A549 (cell line): ENCODE measurements around the gene FCN1. TPM values are rescaled to one million over a fixed set of nuclear protein-coding genes. Genes with fewer than 3 reads are reported as not detected.

Experiments used
- ATAC-seq, 2 experiments: fragments of 200-7000 bp in 1 of 2; fragments of >200 bp in 1 of 2; cut with Nextera tagmentation in 1 of 2; cut with Tn5 transposase in 1 of 2; 3 replicates each; pipeline versions ENCODE4 v1.8.0 to v1.9.1; 2018 to 2020; ENCODE audit warnings: mild to moderate bottlenecking in 1 of 2, moderate library complexity in 1 of 2
- CTCF ChIA-PET: fragments of 300-600 bp; sonication (Branson Sonifier 250); formaldehyde crosslinking; extraction: SDS; loops from one replicate; lab custom pipeline; 2021; ENCODE audit warnings: antibody characterized with exemption, inconsistent platforms; lab: Yijun Ruan, JAX
- POLR2A ChIA-PET: fragments of 350-600 bp; formaldehyde crosslinking; extraction: SDS; loops from one replicate; lab custom pipeline; 2021; ENCODE audit warnings: antibody characterized with exemption, inconsistent platforms; lab: Yijun Ruan, JAX
- DNase-seq, 2 experiments: peaks; one replicate each; pipeline versions ENCODE4 v3.0.0 to v3.0.0-alpha.2; 2011 to 2016; ENCODE audit warnings: low read depth in 1 of 2, low spot score in 1 of 2
- FAIRE-seq: peaks from 2 replicates; lab custom pipeline; 2011; peaks lifted over from hg19 to GRCh38; lab: Jason Lieb, UNC
- H3K27ac ChIP-seq, 2 experiments: fragments of >200 bp; sonication (Bioruptor Twin); formaldehyde crosslinking; 3 replicates each; pipeline ENCODE4 v1.5.1; 2016 to 2017
- H3K4me1 ChIP-seq: fragments of >200 bp; sonication (Bioruptor Twin); formaldehyde crosslinking; 3 replicates; pipeline ENCODE4 v1.6.1; 2016
- H3K4me2 ChIP-seq: fragments of >200 bp; sonication (Bioruptor Twin); formaldehyde crosslinking; 3 replicates; pipeline ENCODE4 v1.6.1; 2016
- H3K4me3 ChIP-seq: fragments of >200 bp; sonication (Bioruptor Twin); formaldehyde crosslinking; 3 replicates; pipeline ENCODE4 v1.5.1; 2016
- H3K9me3 ChIP-seq: fragments of >200 bp; sonication (Bioruptor Twin); formaldehyde crosslinking; 3 replicates; pipeline ENCODE4 v1.6.1; 2016
- CBX8 ChIP-seq: fragments of 200-600 bp; sonication (generic); IDR thresholded peaks from 2 replicates; pipeline ENCODE4 v1.6.1; 2016
- CTCF ChIP-seq: fragments of >200 bp; sonication (Bioruptor Twin); formaldehyde crosslinking; IDR thresholded peaks from 3 replicates; pipeline ENCODE4 v1.5.1; 2016
- ESRRA ChIP-seq: fragments of 150-350 bp; IDR thresholded peaks from 2 replicates; pipeline ENCODE4 v1.6.1; 2014; ENCODE audit warnings: mild to moderate bottlenecking, low read length, borderline replicate concordance
- HEYL ChIP-seq: fragments of 250-450 bp; sonication (Bioruptor Pico); IDR thresholded peaks from 2 replicates; pipeline ENCODE4 v1.8.0; 2021; ENCODE audit warnings: mild to moderate bottlenecking, moderate library complexity
- KDM5A ChIP-seq: fragments of 200-600 bp; sonication (generic); IDR thresholded peaks from 2 replicates; pipeline ENCODE4 v1.6.1; 2016; ENCODE audit warnings: antibody characterized with exemption, mild to moderate bottlenecking
- MAX ChIP-seq: IDR thresholded peaks from 2 replicates; pipeline ENCODE4 v1.6.1; 2012
- MAZ ChIP-seq: fragments of 150-350 bp; IDR thresholded peaks from 2 replicates; pipeline ENCODE4 v1.6.1; 2014; ENCODE audit warnings: antibody characterized with exemption, low read depth, low read length, borderline replicate concordance
- RARB ChIP-seq: fragments of 250-450 bp; sonication (Bioruptor Pico); IDR thresholded peaks from 2 replicates; pipeline ENCODE4 v1.8.0; 2021; ENCODE audit warnings: mild to moderate bottlenecking, moderate library complexity
- REST ChIP-seq: fragments of 200-600 bp; sonication (generic); IDR thresholded peaks from 2 replicates; pipeline ENCODE4 v1.6.1; 2016; ENCODE audit warnings: antibody characterized with exemption, mild to moderate bottlenecking, moderate library complexity
- RFX5 ChIP-seq: fragments of 450-650 bp; IDR thresholded peaks from 2 replicates; pipeline ENCODE4 v1.7.1; 2014; ENCODE audit warnings: antibody characterized with exemption, mild to moderate bottlenecking, moderate library complexity
- SREBF2 ChIP-seq: fragments of 450-650 bp; IDR thresholded peaks from 2 replicates; pipeline ENCODE4 v1.6.1; 2014; ENCODE audit warnings: mild to moderate bottlenecking, moderate library complexity
- TFCP2L1 ChIP-seq: fragments of 250-450 bp; sonication (Bioruptor Pico); IDR thresholded peaks from 2 replicates; pipeline ENCODE4 v1.5.0; 2021; ENCODE audit warnings: mild to moderate bottlenecking
- TP53 ChIP-seq: fragments of 250-450 bp; sonication (Bioruptor Pico); IDR thresholded peaks from 2 replicates; pipeline ENCODE4 v1.5.0; 2021; ENCODE audit warnings: mild to moderate bottlenecking, moderate library complexity
- USF2 ChIP-seq: fragments of 450-650 bp; IDR thresholded peaks from 2 replicates; pipeline ENCODE4 v1.6.1; 2014; ENCODE audit warnings: antibody characterized with exemption
- ZSCAN20 ChIP-seq: fragments of 250-450 bp; sonication (Bioruptor Pico); IDR thresholded peaks from 2 replicates; pipeline ENCODE4 v1.8.0; 2022; ENCODE audit warnings: mild to moderate bottlenecking, moderate library complexity
- WGBS: methylation state at CpG from one replicate; pipeline ENCODE4 v1.1.6; 2017; ENCODE audit errors: missing lambda C conversion rate; 5-methylcytosine and 5-hydroxymethylcytosine counted together
- polyA minus RNA-seq: library from RNA; depleted of rRNA, polyadenylated mRNA; stranded (reverse); fragments of >200 nt; gene quantifications from 2 replicates; pipeline ENCODE4 v1.2.3, GENCODE V29; 2011; rRNA and poly(A)+ RNA removed
- polyA plus RNA-seq, 4 experiments: library from polyadenylated mRNA; depleted of rRNA in 3 of 4; stranded (reverse); fragments of >200 nt; fragmentation: RNase III in 1 of 4; extraction: RNeasy Plus Mini Kit Qiagen cat#74134 plus additional on column Dnase treatment in 1 of 4; gene quantifications; 2 replicates in 3 of 4; 3 replicates in 1 of 4; pipeline ENCODE4 v1.2.3, GENCODE V29; 2011 to 2017

FCN1 gene
- polyA plus RNA-seq (2011; rRNA removed) (not detected in 2 replicates), polyA plus RNA-seq (2017; fragmentation: RNase III; extraction: RNeasy Plus Mini Kit Qiagen cat#74134 plus additional on column Dnase treatment) (not detected in 3 replicates), polyA minus RNA-seq (not detected in 2 replicates)
- polyA plus RNA-seq (2012; cell fraction: cytosol; rRNA removed) = not detected in 2 replicates
- polyA plus RNA-seq (2012; cell fraction: nucleus; rRNA removed) = not detected in 2 replicates

- peaks cover 26% of the 10 kb centered on the region for H3K9me3 ChIP-seq
- no peak within 1 kb of the TSS for H3K27ac ChIP-seq
- TF ChIP-seq MAZ (no peak), RFX5 (no peak)
- no peak for ATAC-seq
- H3K4me3 ChIP-seq = no peak within 1 kb of the TSS
- ChIA-PET POLR2A (no interaction called here), CTCF (interaction anchor here (0.6 to 1.1 kb wide), 2 partner anchors 15 to 1023 kb away, joined by 3 to 4 read pairs; no protein-coding TSS in a partner anchor)
- 14% methylated on average over 11 of the region's 11 CpGs for WGBS
- H3K4me2 ChIP-seq = no peak within 1 kb of the TSS
- DNase-seq = no peak
- no peaks in the 10 kb centered on the region for H3K4me1 ChIP-seq
- no peak for FAIRE-seq
Measured at GRCh38 chr9:134917431-134918373, at the start of gene FCN1. Gene FCN1 (minus strand): TSS chr9:134917912. CDS start chr9:134917871, 41 bp downstream.

GRCh38 chr9:134966697-134967546 lies 49.2 kb upstream of the FCN1 start:
- ATAC-seq = no peak
- FAIRE-seq = no peak
- H3K4me2 ChIP-seq = no peak overlapping the region
- ChIA-PET CTCF (interaction anchor here (0.7 kb wide), 1 partner anchor 17 kb away, joined by 3 read pairs; no protein-coding TSS in a partner anchor), POLR2A (no interaction called here)
- WGBS = 37% methylated on average over 7 of the region's 23 CpGs
- TF ChIP-seq REST (no peak), USF2 (no peak), RARB (no peak), RFX5 (no peak), KDM5A (no peak), CBX8 (no peak), SREBF2 (no peak), TFCP2L1 (CRISPR knock-in tag) (no peak), CTCF (no peak), TP53 (CRISPR knock-in tag) (no peak), HEYL (CRISPR knock-in tag) (no peak), ZSCAN20 (CRISPR knock-in tag) (no peak), MAX (no peak), ESRRA (no peak)
- no peak for DNase-seq
- no peak overlapping the region for H3K27ac ChIP-seq
- no peaks in the 10 kb centered on the region for H3K4me1 ChIP-seq
- H3K4me3 ChIP-seq = no peak overlapping the region
- no peaks in the 10 kb centered on the region for H3K9me3 ChIP-seq
